ENCODE results near the gene THAP8.

THAP8 gene

DNA sequence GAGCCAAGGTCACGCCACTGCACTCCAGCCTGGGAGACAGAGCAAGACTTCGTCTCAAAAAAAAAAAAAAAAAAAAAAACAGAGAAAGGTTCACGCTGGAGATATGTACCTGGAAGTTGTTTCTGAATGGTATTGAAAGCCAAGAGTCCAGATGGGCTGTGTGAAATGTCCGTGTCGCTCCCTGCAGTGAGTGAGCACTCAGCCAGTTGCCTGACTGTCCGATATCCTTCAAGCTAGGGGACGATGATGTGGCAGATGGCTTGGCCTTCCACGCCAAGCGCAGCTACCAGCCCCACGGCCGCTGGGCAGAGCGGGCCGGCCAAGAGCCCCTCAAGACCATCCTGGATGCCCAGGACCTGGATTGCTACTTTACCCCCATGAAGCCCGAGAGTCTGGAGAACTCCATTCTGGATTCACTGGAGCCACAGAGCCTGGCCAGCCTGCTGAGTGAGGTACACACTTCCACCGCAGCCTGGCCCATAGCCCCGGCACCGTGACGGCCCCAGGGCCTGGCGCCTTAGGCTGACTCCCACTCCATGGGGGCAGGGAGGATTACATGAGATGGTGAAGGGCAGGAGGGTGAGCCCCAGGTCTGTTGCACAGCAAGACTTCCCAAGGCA is 45.2 kb upstream of the THAP8 start:
- Histone ChIP-seq H3K9me3 (ENCODE audit: control insufficient read depth, low read length) (no peaks in the 10 kb centered on the region), H3K4me1 (no peaks in the 10 kb centered on the region)

GRCh38 chr19:36097036-36097435 is 43.0 kb upstream of the THAP8 start:
- no peak overlapping the region for H3K27ac ChIP-seq
- H3K4me1 ChIP-seq = no peaks in the 10 kb centered on the region

More for the DNA sequence above, 45.2 kb upstream of the THAP8 start:
- H3K36me3 ChIP-seq (ENCODE audit: control insufficient read depth, insufficient read depth, low read length) = no peaks in the 10 kb centered on the region
- H3K9ac ChIP-seq = no peak overlapping the region
- TF ChIP-seq, protein P1, sequence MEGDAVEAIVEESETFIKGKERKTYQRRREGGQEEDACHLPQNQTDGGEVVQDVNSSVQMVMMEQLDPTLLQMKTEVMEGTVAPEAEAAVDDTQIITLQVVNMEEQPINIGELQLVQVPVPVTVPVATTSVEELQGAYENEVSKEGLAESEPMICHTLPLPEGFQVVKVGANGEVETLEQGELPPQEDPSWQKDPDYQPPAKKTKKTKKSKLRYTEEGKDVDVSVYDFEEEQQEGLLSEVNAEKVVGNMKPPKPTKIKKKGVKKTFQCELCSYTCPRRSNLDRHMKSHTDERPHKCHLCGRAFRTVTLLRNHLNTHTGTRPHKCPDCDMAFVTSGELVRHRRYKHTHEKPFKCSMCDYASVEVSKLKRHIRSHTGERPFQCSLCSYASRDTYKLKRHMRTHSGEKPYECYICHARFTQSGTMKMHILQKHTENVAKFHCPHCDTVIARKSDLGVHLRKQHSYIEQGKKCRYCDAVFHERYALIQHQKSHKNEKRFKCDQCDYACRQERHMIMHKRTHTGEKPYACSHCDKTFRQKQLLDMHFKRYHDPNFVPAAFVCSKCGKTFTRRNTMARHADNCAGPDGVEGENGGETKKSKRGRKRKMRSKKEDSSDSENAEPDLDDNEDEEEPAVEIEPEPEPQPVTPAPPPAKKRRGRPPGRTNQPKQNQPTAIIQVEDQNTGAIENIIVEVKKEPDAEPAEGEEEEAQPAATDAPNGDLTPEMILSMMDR (IDR thresholded peaks at IDR 0.05) = no peak
- H3K27me3 ChIP-seq (ENCODE audit: control insufficient read depth, insufficient read depth, low read length) = no peaks in the 10 kb centered on the region
- no peak overlapping the region for H2AFZ ChIP-seq
- H3K79me2 ChIP-seq = no peaks in the 10 kb centered on the region
- H3K4me2 ChIP-seq (ENCODE audit: low read length) = no peak overlapping the region
- no peak overlapping the region for H3K4me3 ChIP-seq (ENCODE audit: low read depth, low read length)
- H3K27ac ChIP-seq = no peak overlapping the region

DNA sequence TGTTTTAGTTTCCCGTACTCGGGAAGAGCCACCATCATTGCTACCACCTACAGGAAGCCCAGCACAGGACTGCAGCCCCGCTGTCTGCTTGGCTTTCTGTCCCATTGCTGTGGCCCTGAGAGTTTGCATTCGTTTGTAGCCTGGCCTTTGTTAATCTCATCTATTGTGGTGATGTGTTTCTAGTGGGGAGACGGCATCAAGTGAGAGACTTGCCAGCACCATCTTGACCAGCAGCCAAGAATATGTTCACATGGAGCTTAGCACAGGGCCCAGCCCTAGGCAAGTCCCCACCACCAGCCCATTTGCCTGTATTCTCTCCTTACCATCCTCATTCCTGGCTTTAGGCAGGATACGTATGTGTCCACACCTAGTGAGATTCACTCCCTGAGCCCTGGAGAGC is 39.6 kb upstream of the THAP8 start:
- Histone ChIP-seq H3K36me3 (ENCODE audit: control insufficient read depth, insufficient read depth, low read length) (no peaks in the 10 kb centered on the region), H3K9me3 (ENCODE audit: control insufficient read depth, low read length) (no peaks in the 10 kb centered on the region), H2AFZ (no peak overlapping the region), H3K27me3 (ENCODE audit: control insufficient read depth, insufficient read depth, low read length) (no peaks in the 10 kb centered on the region), H3K4me3 (ENCODE audit: low read depth, low read length) (no peak overlapping the region), H3K79me2 (no peaks in the 10 kb centered on the region), H3K27ac (no peak overlapping the region), H3K4me2 (ENCODE audit: low read length) (no peak overlapping the region), H3K4me1 (no peaks in the 10 kb centered on the region), H3K9ac (no peak overlapping the region)
- TF ChIP-seq, protein P1 (IDR thresholded peaks at IDR 0.05) = no peak

More at GRCh38 chr19:36097036-36097435, 43.0 kb upstream of the THAP8 start:
- H3K36me3 ChIP-seq (ENCODE audit: control insufficient read depth, insufficient read depth, low read length) = no peaks in the 10 kb centered on the region
- H3K4me2 ChIP-seq (ENCODE audit: low read length) = no peak overlapping the region
- no peaks in the 10 kb centered on the region for H3K27me3 ChIP-seq (ENCODE audit: control insufficient read depth, insufficient read depth, low read length)
- no peak overlapping the region for H3K4me3 ChIP-seq (ENCODE audit: low read depth, low read length)
- TF ChIP-seq, protein P1 (IDR thresholded peaks at IDR 0.05) = no peak
- no peaks in the 10 kb centered on the region for H3K79me2 ChIP-seq
- no peaks in the 10 kb centered on the region for H3K9me3 ChIP-seq (ENCODE audit: control insufficient read depth, low read length)
- H3K9ac ChIP-seq = no peak overlapping the region
- no peak overlapping the region for H2AFZ ChIP-seq

DNA sequence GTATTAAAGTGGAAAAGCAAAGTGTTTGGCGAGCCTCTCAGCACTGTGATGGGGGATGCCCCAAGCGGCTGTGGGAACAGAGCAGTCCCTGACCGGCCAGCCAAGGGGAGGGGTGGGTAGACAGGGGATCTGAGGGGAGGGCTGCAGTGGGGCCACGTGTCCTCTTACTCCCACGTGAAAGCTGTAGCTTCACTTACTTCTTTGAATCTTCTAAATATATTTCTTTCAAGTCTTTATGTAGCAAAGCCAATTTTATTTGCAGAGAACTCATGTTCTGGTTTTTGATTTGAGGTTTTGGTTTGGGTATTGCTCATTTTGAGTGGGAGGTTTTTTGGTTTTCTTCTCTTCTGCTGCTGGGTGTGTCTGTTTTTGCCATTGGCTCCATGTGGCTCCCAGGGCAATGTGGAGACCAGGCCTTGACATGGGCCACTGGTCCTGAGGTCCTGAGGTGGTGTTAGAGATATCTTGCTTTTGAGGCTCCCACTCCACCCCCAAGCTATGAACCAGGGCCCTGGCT is 39.1 kb upstream of the THAP8 start:
- Histone ChIP-seq H3K27ac (no peak overlapping the region), H3K9me3 (ENCODE audit: control insufficient read depth, low read length) (no peaks in the 10 kb centered on the region), H3K36me3 (ENCODE audit: control insufficient read depth, insufficient read depth, low read length) (no peaks in the 10 kb centered on the region), H3K79me2 (no peaks in the 10 kb centered on the region), H3K9ac (no peak overlapping the region), H2AFZ (no peak overlapping the region), H3K4me3 (ENCODE audit: low read depth, low read length) (no peak overlapping the region), H3K4me2 (ENCODE audit: low read length) (no peak overlapping the region), H3K27me3 (ENCODE audit: control insufficient read depth, insufficient read depth, low read length) (no peaks in the 10 kb centered on the region), H3K4me1 (no peaks in the 10 kb centered on the region)
- TF ChIP-seq, protein P1 (IDR thresholded peaks at IDR 0.05) = no peak

- Histone ChIP-seq H3K27me3 (ENCODE audit: control insufficient read depth, insufficient read depth, low read length) (no peaks in the 10 kb centered on the region), H3K27ac (no peak overlapping the region), H3K9me3 (ENCODE audit: control insufficient read depth, low read length) (no peaks in the 10 kb centered on the region), H3K79me2 (no peaks in the 10 kb centered on the region), H2AFZ (no peak overlapping the region), H3K9ac (no peak overlapping the region), H3K36me3 (ENCODE audit: control insufficient read depth, insufficient read depth, low read length) (no peaks in the 10 kb centered on the region), H3K4me3 (ENCODE audit: low read depth, low read length) (no peak overlapping the region), H3K4me1 (no peaks in the 10 kb centered on the region), H3K4me2 (ENCODE audit: low read length) (no peak overlapping the region)
- TF ChIP-seq, protein P1 (IDR thresholded peaks at IDR 0.05) = no peak
Measured at GRCh38 chr19:36092566-36092965, 38.5 kb upstream of the THAP8 start.
